NCI-H187 treated with DMSO at 0.1 percent for 48 hours (cell line): ENCODE results near the gene PPBP.
"Not testable (repeated sequence)": the region's sequence is repeated elsewhere in the genome, so short reads cannot be mapped to it uniquely, and the experiment has no call there.

Source experiments
- DNase-seq: peaks from one replicate; lab custom pipeline; 2025; lab: John Stamatoyannopoulos, UW

PPBP gene

DNA sequence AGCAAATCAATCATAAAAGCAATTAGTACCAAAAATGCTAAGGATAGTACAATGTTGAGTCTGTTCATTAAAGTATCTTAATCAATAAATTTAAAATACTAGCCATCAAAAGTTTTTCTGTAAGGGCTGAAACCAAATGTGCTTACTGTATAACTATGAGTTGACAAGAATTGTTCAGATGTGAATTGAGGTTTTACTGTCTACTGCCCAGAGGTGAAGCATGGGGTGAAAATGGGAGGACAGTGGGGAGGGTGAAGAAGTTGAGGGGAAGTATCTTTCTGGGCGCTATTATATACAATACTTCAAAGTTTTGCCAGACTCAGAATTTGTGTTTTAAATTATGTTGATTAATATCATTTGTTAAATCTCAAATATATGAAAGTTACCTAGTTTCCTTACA is 4.1 kb upstream of the PPBP start:
- DNase-seq = no peak

DNA sequence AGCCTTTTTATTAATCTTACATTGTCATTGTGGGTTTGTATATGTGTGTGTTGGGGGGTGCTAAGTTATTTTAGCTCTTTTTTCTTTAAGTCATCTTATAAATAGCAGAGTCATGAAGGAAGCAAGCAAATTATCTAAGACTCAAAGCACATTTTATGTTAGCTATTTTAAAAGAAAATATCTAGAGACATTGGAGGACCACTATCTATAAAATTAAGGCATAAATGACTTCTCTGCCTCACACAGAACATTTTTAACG is 3.7 kb upstream of the PPBP start:
- DNase-seq = no peak

DNA sequence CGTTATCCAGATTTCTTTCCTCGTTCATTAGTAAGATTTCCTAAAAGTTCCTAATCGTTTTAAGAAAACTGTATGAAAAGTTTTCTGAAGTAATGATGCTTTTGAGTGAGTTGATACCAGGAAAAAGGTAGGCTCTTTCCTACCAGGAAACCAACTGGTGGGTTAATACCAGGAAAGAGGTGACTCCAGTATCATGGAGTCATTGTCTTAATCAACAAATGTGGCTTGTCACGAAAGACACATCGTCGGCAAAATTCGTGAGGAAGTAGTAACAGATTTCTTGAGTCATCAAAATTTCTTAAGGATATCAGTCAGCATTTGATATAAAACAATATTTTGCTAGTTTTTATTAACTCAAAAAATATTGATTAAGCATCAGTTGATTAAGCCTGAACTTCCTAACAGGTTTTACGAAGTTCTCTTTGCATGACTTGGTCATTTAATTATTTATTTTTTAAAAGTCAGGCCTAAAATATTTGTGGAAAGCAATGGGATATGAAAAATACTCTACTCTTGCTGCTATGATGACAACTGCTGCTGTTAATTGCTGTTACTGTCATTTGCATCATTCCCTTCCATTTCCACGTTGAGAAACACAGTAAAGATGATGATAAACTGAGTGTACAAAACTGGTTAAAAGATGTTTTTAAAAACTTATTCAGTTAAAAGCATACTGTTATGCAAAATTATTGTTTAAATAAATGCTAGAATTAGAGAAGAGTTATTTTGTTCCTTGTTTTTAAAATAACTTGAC is 3.2 kb upstream of the PPBP start:
- DNase-seq = no peak

DNA sequence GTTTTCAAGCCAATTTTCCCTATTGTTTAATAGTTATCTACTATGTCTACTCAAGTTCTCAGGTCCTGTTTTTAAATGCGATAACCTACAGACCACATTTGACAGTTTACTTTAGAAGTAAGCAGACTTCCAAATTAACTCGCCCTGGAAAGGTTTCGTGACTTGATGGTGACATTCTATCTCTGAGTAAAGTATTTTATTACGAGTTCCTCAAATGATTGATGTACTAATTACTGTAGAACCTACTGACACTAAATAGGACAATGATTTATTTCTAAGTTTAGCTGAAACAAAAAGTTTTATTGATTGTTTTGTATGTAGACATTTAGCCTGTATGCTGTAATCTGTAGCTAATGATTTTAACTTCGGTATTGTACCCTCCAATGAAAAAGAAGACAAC is 1.9 kb upstream of the PPBP start:
- no peak for DNase-seq

DNA sequence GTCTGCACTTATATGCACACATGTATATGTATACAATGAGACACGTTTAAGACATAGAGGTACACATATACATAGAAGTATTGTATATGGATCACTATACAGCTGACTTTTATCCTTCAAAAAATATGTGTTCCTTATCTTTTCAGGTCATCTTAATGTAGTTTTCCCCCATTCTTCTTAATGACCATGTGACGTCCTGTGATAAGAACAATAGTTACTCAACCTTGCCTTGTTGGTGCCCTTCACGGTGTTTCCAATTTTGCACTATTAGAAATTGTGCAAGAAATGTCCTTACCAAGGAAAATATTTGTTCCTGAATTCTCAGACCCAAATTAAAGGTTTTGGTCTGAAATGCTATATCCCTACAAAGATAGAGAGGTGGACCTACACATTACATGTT is 1.0 kb upstream of the PPBP start:
- DNase-seq = no peak

DNA sequence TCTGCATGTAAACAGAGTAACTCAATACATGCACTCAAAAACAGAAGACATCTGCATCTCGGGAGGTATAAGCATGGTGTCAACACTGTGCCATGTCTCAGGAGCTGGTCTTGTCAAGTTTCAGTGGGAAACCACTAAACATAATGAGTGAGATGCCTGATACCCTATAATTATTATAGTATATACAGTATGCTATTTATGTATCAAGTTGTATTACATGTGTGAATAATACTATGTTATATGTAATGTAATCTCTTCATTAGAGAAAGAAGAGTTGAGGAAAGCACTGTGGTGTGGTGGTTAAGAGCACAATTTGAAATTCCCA is 2.5 kb downstream of the PPBP start:
- DNase-seq = no peak

DNA sequence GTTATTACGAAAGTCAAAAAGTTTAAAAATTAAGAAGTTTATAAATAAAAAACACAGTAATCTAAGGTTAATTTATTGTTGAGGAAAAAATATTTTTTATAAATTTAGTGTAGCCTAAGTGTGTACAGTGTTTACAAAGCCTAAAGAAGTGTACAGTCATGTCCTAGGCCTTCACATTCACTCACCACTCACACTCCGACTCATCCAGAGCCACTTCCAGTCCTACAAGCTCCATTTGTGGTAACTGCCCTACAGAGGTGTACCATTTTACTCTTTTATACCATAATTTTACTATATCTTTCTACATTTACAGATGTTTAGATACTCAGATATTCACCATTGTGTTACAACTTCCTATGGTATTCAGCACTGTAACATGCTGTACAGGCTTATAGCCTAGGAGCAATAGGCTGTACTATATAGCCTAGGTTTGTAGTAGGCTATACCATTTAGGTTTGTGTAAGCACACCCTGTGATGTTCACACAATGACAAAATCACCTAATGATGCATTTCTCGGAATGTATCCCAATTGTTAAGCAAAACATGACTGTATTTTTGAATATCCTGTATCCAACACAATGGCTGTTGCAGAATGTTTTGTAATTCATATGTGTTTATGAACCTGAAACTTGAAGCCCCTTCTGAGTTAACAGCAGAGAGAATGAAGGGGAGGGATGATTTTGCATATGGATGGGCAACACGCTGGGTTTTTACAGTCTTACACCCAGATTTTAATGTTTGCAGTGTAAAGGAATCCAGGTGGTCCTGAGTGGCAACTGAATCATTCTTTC is 3.1 kb downstream of the PPBP start:
- no peak for DNase-seq

DNA sequence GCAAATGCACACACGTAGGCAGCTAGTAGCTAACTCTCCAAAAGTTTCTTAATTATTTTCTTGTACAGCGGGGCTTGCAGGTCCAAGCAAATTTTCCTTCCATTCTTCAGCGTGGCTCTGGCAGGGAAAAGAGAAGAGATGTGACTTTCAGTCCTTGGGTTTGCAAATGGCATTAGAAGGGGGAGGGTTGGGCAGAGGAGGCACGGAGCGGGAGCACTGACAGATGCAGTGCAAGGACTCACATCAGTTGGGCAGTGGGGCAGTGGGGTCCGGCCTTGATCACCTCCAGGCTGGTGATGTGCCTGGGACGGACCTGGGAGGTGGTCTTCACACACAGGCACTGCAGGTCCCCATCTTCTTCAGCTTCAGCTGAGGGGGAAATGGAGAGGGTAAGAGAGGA is 6.8 kb downstream of the PPBP start:
- not testable (repeated sequence) for DNase-seq

DNA sequence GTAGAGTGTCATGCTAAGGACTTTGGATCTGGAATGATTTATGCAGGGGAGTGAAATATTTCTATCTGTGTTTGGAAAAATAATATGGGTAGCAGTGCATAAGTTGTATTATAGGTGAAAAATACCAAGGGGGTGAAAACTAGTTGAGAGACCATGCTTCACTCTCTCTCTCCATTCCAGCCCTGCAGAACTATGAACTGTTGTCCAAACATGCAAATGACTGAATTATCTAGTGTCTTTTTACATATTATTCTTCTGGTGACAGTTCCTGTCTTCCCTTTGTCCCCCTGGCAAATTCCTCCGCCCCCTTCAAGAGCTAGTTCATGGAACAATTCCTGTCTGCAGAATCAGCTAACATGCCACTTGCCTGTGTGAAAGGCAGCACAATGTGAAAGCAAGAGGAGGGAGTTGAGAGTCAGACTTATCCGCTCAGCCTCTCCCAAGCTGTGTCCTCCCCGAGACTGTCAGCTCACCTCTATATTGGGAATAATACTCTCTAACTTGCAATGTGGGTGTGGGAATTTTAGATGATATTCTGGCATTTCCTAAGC is 8.5 kb downstream of the PPBP start:
- no peak for DNase-seq

DNA sequence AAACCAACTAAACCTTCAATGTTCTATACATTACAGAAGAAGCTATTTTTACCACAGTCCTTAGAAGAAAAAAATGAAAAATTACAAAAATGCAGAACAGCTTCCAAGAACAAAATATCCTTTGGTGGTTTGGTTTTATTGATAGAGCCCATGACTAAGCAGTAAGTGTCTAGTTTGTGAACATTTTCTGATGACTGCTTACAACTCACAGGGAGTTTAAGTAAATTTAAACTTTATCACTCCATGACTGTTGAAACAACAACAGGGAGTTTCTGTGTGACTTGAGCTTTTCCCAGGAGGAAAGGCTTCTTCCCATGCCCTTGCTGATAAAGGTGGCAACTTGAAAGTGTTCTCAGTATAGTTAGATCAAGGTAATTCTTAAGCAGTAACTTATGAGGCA is 9.1 kb downstream of the PPBP start:
- no peak for DNase-seq

DNA sequence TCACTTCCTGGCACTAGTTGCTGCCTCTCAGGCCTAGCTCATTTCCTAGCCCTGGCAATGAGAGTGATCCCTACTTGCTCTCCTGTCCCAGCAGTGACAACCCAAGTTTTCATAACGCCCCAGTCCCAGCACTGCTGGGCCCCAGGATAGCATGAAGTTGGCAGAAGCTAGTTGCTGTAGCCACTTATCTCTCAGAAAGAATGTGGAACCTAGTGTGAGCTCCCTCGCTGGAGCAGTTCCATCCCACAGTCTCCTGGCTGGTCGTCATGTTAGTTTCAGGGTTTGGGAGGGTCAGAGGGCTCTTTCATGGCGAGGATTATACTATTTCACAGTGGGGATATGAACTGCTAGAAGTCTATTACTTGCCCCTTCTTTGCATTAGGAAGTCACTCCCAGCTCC is 11.3 kb downstream of the PPBP start:
- no peak for DNase-seq

DNA sequence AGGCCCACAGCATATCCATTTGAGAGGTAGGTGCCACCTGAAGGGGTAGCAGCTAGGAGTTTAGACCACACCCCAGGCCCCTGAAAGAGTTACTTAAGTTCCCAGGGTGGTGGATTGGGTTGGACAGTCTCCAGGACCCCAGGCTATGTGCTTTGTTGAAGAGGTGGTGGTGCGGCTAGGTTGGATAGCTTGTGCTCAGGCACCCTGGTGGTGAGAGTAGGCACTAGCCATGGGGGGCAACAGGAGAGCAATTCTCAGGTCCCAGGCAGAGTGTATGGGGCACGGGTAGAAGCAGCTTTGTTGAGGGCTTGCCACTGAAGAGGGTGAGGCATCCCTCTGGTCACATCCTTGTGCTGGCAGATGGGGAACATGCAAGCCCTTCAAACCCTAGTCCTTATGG is 11.8 kb downstream of the PPBP start:
- no peak for DNase-seq

DNA sequence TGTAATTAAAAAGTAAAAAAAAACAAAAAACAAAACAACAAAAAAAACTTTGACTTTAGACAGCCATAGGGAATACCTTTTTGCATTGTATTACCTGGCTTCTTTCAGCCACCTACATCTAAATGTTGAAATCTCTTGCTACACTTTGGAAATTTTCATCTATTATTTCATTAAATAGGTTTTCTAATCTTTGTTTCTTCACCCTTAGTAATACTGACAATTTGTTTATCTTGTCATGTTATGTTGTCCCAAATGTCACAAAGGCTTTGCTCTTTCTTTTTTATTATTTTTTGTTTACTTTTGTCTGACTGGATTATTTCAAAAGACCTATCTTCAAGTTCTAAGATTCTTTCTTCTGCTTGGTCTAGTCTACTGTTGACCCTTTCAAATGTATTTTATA is 13.6 kb downstream of the PPBP start:
- no peak for DNase-seq

DNA sequence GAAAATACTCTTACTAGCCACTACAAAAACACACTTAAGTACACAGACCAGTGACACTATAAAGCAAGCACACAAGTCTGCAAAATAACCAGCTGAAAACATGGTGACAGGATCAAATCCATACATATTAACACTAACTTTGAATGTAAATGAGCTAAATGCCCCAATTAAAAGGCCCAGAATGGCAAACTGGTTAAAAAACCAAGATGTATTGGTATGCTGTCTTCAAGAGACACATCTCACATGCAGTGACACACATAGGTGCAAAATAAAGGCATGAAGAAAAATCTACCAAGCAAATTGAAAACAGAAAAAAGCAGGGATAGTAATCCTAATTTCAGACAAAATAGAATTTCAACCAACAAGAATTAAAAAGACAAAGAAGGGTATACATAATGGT is 17.0 kb downstream of the PPBP start:
- DNase-seq = no peak

DNA sequence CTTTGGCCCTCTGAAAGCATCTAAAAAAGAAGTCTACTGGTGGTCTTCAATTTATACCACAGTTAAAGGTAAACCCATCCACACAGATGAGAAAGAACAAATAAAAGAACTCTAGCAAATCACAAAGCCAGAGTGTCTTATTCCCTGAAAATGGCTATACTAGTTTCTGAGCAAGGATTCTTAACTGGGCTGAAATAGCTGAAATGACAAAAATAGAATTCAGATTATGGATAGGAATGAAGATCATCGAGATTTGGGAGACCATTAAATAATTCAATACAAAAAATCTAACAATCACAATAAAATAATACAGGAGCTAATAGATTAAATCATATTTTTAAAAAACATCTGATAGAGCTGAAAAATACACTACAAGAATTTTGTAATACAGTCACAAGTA is 18.0 kb downstream of the PPBP start:
- DNase-seq = no peak

DNA sequence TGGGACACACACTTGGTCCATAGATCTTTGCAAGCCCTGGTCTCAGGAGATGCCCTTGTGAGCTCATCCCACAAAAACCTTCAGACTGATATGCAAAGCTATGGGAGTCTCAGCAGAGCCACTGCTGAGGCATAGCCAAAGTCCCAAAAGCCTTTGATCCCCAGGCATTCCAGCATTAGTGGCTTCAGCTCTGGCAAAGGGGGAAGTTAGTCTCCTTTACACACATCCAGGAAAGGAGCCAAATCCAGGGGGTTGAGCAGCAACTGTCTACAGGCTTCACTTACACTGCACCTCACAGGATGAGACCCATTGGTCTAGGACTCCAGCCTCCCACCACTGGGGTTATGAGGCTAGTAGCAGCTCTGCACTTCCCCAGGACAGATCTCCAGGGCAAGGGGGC is 20.1 kb downstream of the PPBP start:
- no peak for DNase-seq

DNA sequence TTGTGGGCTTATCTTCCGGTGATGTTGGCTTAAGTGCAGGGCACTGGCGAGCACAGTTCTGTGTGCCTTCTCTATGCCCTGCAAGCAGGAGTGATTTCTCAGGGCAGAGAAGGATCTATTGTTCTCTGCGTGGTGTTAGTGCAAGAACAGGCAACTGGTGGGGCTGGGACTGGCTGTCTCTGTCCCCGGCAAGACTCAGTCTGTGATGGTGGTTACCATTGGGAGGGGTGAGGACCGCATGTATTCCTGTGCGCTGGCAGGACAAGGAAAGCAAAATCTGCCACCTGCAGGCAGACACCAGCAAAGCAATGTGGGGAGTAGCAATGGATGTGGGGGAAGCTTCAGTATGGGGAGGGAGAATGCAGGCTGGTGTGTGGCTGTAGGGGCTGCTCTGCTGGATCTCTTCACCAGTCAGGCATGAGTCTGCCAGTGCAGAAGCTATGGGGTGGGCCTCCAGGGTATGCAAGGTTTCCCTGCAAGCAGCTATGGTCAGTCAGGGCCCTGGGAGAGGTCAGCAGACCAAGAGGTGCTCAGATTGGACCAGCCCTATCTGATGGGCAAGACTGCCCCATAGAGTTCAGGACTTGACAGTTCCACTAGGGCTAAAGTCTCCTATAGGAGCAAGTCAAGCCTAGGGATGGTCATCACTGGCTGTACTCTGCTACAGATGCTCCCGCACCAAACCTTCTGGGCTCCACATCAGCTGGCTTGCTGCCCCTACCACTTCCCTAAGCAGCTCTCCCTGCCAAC is 23.0 kb downstream of the PPBP start:
- no peak for DNase-seq

DNA sequence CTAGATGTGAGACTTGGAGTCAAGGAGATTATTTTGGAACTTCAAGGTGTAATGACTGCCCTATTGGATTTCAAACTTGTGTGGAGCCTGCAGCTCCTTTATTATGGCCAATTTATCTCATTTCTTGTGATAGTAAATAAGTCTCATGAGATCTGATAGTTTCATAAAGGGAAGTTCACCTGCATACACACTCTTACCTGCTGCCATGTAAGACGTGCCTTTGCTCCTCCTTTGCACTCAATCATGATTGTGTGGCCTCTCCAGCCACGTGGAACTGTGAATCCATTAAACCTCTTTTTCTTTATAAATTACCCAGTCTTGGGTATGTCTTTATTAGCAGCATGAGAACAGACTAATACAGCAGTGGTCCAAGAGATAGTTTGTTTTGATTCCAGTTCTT is 25.3 kb downstream of the PPBP start:
- DNase-seq = no peak

DNA sequence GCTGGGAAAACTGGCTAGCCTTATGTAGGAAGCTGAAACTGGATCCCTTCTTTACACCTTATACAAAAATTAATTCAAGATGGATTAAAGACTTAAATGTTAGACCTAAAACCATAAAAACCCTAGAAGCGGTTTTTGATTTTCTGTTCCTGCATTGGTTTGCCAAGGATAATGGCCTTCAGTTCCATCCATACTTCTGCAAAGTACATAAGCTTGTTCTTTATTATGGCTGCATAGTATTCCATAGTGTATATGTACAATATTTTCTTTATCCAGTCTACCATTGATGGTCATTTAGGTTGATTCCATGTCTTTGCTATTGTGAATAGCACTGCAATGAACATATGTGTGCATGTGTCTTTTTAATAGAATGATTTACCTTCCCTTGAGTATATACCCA is 28.9 kb downstream of the PPBP start:
- DNase-seq = not testable (repeated sequence)

DNA sequence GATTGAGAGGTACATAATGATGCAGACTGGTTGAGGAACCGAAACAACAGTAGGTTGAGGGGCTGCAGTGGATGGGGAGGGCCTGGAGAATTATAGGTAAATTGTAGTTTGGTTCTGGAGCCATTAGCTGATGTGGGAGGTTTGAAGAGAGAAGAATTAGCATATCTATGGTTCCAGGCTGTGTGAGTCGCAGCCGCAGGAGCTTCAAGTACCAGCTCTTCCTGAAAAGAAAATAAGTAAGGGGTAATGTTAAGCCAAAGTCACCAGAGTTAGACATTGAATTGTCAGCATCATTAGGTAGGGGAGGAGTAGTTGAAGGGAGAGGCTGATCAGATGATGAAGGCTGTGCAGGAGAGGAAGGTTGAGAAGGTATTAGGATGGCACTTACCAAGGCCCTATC is 35.6 kb downstream of the PPBP start:
- DNase-seq = no peak

DNA sequence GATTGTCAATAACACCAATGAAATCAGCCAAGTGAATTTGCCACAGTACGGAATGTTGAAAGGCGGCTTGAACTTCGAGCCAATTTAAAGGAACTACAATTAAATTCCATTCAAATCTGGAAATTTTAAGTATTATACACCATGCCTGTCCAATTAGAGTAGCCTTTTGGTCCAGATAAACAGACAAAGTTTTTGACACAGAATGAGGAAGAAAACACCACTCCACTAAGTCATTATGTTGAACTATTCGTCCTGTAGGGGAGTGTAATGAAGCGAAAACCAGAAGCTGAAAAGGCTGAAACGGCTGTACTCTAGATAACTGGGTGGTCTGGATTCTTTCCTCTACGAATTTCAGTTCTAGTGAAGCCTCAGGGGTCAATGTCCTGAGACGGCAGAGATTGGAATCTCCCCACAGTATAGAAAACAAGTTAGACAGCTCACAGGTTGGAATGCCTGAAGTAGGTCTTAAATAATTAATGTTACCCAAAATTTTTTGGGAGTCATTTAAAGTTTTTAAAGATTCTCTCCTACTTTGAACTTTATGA is 37.5 kb downstream of the PPBP start:
- not testable (repeated sequence) for DNase-seq

DNA sequence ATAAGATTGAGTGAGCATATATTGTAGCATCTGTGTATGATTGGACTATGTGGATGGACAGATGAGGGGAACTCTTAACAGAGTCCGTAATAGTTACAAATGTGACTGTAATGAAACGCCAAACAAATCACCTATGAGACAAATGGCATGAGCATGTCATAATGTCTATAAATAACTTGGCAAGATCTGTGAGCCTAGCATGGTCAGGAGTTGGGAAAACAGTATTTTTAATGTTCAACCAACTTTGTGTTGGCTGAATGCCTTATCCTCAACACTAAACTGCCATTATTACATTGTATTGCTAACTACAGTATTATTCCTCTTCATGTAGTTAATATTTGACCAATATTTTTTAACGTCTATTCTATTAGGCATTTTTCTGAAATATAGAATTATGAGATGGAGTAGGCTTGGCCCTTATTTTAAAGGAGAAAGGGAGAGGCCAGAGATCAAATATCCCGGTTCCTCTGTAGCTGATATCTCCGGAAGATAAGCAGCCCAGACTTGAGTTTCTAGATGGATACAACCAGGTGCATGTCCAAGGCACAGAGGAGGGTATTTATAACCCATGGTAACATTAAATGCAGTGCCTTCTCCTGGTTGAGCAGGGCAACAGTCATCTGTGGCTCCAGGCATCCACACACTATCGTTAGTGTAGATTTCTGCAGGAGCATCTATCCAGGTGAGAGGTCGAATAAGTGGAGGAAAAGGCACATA is 38.8 kb downstream of the PPBP start:
- DNase-seq = no peak
